Stimulated activated CD8-positive, alpha-beta memory T cell treated with anti-CD3 and anti-CD28 coated beads, Interleukin-12 subunit alpha, Interleukin-12 subunit beta, amount 100 ng/mL, for 24 hours (primary cell): Measurements from ENCODE around the gene ZNF738.

ENCODE experiments used
- DNase-seq: peaks from one replicate; pipeline ENCODE4 v3.0.0-alpha.2; 2020; ENCODE audit errors: extremely low read depth

ZNF738 gene

GRCh38 chr19:21423057-21424041 is 64.5 kb downstream of the ZNF738 start:
- no peak for DNase-seq
